ENCODE measurements around the gene CTNNA3.

Gene CTNNA3

DNA sequence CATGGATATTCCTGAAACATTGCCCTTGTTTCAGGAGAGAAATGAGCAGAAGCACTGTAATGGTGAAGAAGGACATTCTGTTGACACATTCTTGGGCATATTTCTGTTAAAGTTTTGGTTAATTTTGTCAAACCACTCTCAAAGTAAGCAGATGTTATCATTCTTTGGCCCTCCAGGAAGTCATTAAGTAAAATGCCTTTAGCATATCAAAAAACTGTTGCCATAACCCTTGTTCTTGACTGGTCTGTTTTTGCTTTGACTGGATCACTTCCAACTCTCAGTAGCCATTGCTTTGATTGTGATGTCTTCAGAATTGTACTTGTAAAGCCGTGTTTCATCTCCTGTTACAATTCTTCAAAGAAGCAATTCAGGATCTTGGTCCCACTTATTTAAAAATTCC is 1174.5 kb downstream of the CTNNA3 start:
- Histone ChIP-seq H3K36me3 (ENCODE audit: control insufficient read depth, insufficient read depth, low read length) (no peaks in the 10 kb centered on the region), H3K9ac (ENCODE audit: low read length) (no peak overlapping the region), H3K27me3 (ENCODE audit: control insufficient read depth, insufficient read depth, low read length) (no peaks in the 10 kb centered on the region), H3K4me1 (ENCODE audit: control insufficient read depth, insufficient read depth, low read length) (no peaks in the 10 kb centered on the region), H3K9me3 (ENCODE audit: control insufficient read depth, low read length) (no peaks in the 10 kb centered on the region), H3K4me3 (ENCODE audit: low read length) (no peak overlapping the region)

DNA sequence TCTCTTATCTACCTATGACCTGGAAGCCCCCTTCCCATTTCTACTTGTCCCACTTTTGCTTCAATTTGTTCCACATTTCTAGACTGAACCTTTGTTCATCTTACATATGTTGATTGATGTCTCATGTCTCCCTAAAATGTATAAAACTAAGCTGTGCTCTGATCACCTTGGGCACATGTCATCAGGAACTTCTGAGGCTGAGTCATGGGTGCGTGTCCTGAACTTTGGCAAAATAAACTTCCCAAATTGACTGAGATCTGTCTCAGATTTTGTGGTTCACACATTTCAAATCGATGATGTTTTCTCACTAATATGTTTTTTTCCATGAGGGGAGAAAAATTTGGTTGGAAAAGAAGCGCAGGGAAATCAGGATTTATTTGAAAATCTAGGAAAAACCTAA is 1176.4 kb downstream of the CTNNA3 start:
- H3K4me1 ChIP-seq (ENCODE audit: control insufficient read depth, insufficient read depth, low read length): no peaks in the 10 kb centered on the region

DNA sequence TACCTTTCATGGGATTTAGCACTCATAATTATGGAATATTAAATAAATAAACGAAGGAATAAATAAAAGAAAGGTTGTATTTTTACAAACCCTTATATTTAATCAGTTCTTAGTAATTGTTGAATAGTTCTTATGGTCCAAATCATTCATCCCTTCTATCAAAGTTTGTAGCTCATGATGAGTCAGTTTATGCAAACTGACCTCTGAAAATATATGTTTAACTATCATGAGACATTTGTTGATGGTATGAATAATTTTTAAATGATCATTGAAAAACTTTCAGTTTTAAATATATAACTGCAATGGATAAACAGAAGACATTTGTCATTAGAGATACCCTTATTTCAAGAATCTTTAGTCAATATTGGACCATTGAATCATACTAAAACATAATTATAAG is 1181.3 kb downstream of the CTNNA3 start:
- Histone ChIP-seq H3K4me1 (ENCODE audit: control insufficient read depth, insufficient read depth, low read length) (no peaks in the 10 kb centered on the region), H3K9me3 (ENCODE audit: control insufficient read depth, low read length) (no peaks in the 10 kb centered on the region), H3K27me3 (ENCODE audit: control insufficient read depth, insufficient read depth, low read length) (no peaks in the 10 kb centered on the region), H3K4me3 (ENCODE audit: low read length) (no peak overlapping the region), H3K36me3 (ENCODE audit: control insufficient read depth, insufficient read depth, low read length) (no peaks in the 10 kb centered on the region), H3K9ac (ENCODE audit: low read length) (no peak overlapping the region)

More for the DNA sequence above, 1176.4 kb downstream of the CTNNA3 start:
- Histone ChIP-seq H3K4me3 (ENCODE audit: low read length) (no peak overlapping the region), H3K9ac (ENCODE audit: low read length) (no peak overlapping the region), H3K27me3 (ENCODE audit: control insufficient read depth, insufficient read depth, low read length) (no peaks in the 10 kb centered on the region), H3K36me3 (ENCODE audit: control insufficient read depth, insufficient read depth, low read length) (no peaks in the 10 kb centered on the region), H3K9me3 (ENCODE audit: control insufficient read depth, low read length) (no peaks in the 10 kb centered on the region)

DNA sequence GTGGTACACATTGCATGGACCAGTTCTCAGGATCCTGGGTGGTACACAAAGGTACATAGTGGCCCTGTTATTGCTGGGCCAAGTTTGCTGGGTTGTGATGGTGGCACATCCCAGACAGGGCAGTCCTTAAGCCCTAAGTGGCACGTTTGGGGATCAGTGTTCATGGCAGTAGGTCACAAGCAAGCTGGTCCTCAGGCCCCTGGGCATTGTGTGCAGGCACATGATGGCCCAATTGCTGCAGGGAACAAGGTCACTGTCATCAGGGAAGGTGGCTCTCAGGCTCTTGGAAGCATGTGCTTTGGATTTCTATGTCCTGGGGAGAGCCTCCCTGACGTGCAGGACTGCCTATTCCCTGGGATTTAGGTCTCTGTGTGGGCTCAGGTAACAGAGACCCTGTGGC is 1182.5 kb downstream of the CTNNA3 start:
- no peak overlapping the region for H3K9ac ChIP-seq (ENCODE audit: low read length)
- H3K9me3 ChIP-seq (ENCODE audit: control insufficient read depth, low read length): no peaks in the 10 kb centered on the region
- no peaks in the 10 kb centered on the region for H3K4me1 ChIP-seq (ENCODE audit: control insufficient read depth, insufficient read depth, low read length)
- no peak overlapping the region for H3K4me3 ChIP-seq (ENCODE audit: low read length)
- no peaks in the 10 kb centered on the region for H3K36me3 ChIP-seq (ENCODE audit: control insufficient read depth, insufficient read depth, low read length)
- no peaks in the 10 kb centered on the region for H3K27me3 ChIP-seq (ENCODE audit: control insufficient read depth, insufficient read depth, low read length)

DNA sequence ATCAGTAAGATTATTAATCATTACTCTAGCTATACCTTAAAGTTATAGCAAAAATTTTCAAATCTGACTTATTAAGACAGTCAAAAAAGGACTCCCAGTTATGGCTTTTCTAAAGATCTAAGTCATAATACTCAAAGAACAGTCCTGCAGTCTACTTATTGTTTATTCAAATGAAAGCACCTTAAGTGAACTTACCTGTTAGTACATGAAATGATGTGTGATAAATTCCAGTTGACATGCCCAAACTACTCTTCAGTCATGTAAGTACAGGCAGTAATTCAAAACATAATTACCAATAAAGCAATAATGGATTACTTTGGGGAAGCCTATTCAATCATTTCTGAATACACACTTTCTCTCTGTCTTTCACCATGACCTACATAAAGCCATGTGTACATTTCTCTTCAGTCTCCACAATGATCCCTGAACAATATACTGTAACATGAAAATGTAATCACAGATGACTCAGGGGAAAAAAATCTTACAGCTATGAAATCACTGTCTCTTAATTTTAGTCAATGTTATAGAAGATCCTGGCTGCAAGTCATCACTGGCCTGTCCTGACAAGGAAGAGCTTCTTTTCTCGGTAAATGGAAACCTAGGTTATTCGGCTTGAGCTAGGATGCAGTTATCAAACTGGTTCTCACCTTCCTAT is 1190.9 kb downstream of the CTNNA3 start:
- Histone ChIP-seq H3K36me3 (ENCODE audit: control insufficient read depth, insufficient read depth, low read length) (no peaks in the 10 kb centered on the region), H3K9ac (ENCODE audit: low read length) (no peak overlapping the region), H3K27me3 (ENCODE audit: control insufficient read depth, insufficient read depth, low read length) (no peaks in the 10 kb centered on the region), H3K4me3 (ENCODE audit: low read length) (no peak overlapping the region), H3K4me1 (ENCODE audit: control insufficient read depth, insufficient read depth, low read length) (no peaks in the 10 kb centered on the region), H3K9me3 (ENCODE audit: control insufficient read depth, low read length) (no peaks in the 10 kb centered on the region)

DNA sequence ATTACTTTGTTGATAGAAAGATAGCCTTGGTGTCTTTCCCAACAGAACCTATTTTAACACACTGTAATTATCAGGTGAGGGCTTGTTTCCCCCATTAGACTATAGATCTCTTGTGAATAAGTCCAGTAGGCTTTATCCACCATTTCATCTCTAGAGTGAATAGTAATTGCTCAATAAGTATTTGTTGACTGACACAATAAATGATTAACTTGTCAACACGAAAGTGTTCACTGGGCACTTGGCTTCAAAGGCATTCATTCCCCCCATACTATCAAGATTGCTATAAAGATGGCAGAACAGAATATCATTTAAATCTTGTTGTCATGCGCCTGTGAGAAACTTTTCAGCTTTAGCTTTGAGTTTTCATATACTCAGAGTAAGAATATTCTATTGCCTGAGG is 1194.6 kb downstream of the CTNNA3 start:
- no peaks in the 10 kb centered on the region for H3K36me3 ChIP-seq (ENCODE audit: control insufficient read depth, insufficient read depth, low read length)
- H3K27me3 ChIP-seq (ENCODE audit: control insufficient read depth, insufficient read depth, low read length): no peaks in the 10 kb centered on the region
- no peaks in the 10 kb centered on the region for H3K4me1 ChIP-seq (ENCODE audit: control insufficient read depth, insufficient read depth, low read length)
- H3K9ac ChIP-seq (ENCODE audit: low read length): no peak overlapping the region
- H3K9me3 ChIP-seq (ENCODE audit: control insufficient read depth, low read length): no peaks in the 10 kb centered on the region
- no peak overlapping the region for H3K4me3 ChIP-seq (ENCODE audit: low read length)

DNA sequence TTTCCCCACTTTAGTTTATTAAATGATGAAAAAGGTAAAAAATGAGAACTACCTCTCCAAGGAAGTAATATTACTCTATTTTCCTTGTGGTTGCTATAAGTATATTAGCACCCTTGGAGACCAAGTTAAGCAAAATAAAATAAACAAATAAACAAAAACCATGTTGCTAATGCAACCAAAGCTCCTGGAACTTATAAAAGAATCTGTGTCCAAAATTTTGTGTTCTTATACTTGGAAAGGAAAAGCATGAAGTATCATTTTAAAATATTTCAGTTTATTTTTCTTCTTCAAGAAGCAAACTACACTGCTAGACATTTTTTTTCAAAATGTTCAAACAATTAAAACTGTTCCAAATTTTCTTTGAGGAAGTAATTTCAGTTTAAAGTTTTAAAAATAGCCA is 1212.0 kb downstream of the CTNNA3 start:
- Histone ChIP-seq H3K4me3 (ENCODE audit: low read length) (no peak overlapping the region), H3K36me3 (ENCODE audit: control insufficient read depth, insufficient read depth, low read length) (no peaks in the 10 kb centered on the region), H3K9me3 (ENCODE audit: control insufficient read depth, low read length) (no peaks in the 10 kb centered on the region), H3K27me3 (ENCODE audit: control insufficient read depth, insufficient read depth, low read length) (no peaks in the 10 kb centered on the region), H3K4me1 (ENCODE audit: control insufficient read depth, insufficient read depth, low read length) (no peaks in the 10 kb centered on the region), H3K9ac (ENCODE audit: low read length) (no peak overlapping the region)

DNA sequence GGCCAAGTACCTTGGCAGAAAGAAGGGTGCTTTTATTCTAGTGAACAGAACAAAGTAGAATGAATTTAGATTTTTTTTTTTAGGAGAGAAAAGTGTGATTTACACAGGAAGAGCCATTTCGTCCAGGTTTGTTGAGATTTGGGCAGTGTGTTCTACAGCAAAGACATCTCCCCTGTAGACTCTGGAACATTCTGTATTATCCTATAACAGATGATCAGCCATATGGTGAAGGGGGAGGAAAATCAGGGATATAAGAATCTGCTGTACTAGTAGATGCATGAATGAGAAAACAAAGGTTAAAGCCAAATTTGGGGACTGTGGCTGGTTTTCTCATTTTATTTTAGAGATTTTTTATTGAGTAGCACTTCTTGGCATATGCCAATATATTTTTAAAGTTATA is 1223.8 kb downstream of the CTNNA3 start:
- Histone ChIP-seq H3K27me3 (ENCODE audit: control insufficient read depth, insufficient read depth, low read length) (no peaks in the 10 kb centered on the region), H3K4me3 (ENCODE audit: low read length) (no peak overlapping the region), H3K9ac (ENCODE audit: low read length) (no peak overlapping the region), H3K36me3 (ENCODE audit: control insufficient read depth, insufficient read depth, low read length) (no peaks in the 10 kb centered on the region), H3K9me3 (ENCODE audit: control insufficient read depth, low read length) (no peaks in the 10 kb centered on the region), H3K4me1 (ENCODE audit: control insufficient read depth, insufficient read depth, low read length) (no peaks in the 10 kb centered on the region)

DNA sequence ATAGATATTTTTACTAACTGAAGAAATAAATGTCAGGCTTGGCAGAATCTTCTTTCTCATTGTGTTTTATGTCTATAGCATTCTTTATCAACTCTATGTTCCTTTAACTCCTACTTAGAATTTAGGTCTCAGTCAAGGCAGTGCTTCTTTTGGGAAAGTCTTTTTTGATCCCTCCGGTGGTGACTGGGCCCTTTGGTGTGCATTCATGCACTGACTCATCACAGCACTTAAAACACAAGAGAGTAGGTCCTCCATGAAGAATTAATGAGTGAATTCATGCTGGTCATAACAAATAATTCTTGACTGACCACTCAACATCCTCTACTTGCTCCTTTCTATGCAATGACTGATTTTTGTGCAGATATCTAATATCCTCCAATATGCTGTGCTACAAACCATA is 1229.0 kb downstream of the CTNNA3 start:
- no peaks in the 10 kb centered on the region for H3K4me1 ChIP-seq (ENCODE audit: control insufficient read depth, insufficient read depth, low read length)
- H3K9ac ChIP-seq (ENCODE audit: low read length): no peak overlapping the region
- no peaks in the 10 kb centered on the region for H3K9me3 ChIP-seq (ENCODE audit: control insufficient read depth, low read length)

DNA sequence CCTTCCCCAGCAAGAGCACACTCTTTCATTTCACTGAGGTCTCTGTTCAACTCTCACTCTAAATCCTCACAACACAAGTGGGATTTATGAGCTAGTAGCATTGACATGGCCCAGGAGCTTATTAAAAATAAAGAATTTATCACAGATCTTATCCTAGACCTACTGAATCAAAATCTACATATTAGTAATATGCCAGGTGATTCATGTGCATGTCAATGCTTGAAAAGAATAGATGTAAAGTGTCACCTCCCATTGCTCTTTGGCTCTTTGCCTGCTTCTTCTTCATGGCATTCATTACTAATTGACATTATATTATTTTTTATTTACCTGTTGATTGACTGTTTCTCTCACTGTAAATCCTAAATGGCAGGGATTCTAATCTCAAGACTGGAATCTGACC is 1229.4 kb downstream of the CTNNA3 start:
- Histone ChIP-seq H3K4me1 (ENCODE audit: control insufficient read depth, insufficient read depth, low read length) (no peaks in the 10 kb centered on the region), H3K9ac (ENCODE audit: low read length) (no peak overlapping the region), H3K27me3 (ENCODE audit: control insufficient read depth, insufficient read depth, low read length) (no peaks in the 10 kb centered on the region), H3K36me3 (ENCODE audit: control insufficient read depth, insufficient read depth, low read length) (no peaks in the 10 kb centered on the region), H3K9me3 (ENCODE audit: control insufficient read depth, low read length) (no peaks in the 10 kb centered on the region), H3K4me3 (ENCODE audit: low read length) (no peak overlapping the region)

More for the DNA sequence above, 1229.0 kb downstream of the CTNNA3 start:
- H3K27me3 ChIP-seq (ENCODE audit: control insufficient read depth, insufficient read depth, low read length): no peaks in the 10 kb centered on the region
- H3K36me3 ChIP-seq (ENCODE audit: control insufficient read depth, insufficient read depth, low read length): no peaks in the 10 kb centered on the region
- no peak overlapping the region for H3K4me3 ChIP-seq (ENCODE audit: low read length)

DNA sequence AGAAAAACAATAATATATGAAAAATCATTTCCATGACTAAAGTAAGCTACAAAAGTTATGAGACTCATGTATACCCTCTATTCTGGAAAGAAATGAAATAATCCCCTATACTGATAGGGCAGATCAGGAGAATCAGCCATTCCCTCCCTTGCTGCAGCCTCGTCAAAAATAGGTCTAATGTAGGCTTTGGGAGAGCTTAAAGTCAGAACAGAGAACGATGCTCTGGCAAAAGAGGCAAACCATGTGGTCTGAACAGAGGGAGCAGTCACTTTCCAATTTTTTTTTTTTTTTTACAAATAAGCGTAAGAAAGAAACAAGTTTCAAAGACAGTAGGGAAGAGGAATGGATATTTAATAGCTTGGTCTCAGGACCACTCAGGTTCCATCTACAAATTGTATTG is 1232.4 kb downstream of the CTNNA3 start:
- no peaks in the 10 kb centered on the region for H3K9me3 ChIP-seq (ENCODE audit: control insufficient read depth, low read length)
- no peak overlapping the region for H3K4me3 ChIP-seq (ENCODE audit: low read length)
- H3K9ac ChIP-seq (ENCODE audit: low read length): no peak overlapping the region
- no peaks in the 10 kb centered on the region for H3K4me1 ChIP-seq (ENCODE audit: control insufficient read depth, insufficient read depth, low read length)
- H3K27me3 ChIP-seq (ENCODE audit: control insufficient read depth, insufficient read depth, low read length): no peaks in the 10 kb centered on the region
- H3K36me3 ChIP-seq (ENCODE audit: control insufficient read depth, insufficient read depth, low read length): no peaks in the 10 kb centered on the region

DNA sequence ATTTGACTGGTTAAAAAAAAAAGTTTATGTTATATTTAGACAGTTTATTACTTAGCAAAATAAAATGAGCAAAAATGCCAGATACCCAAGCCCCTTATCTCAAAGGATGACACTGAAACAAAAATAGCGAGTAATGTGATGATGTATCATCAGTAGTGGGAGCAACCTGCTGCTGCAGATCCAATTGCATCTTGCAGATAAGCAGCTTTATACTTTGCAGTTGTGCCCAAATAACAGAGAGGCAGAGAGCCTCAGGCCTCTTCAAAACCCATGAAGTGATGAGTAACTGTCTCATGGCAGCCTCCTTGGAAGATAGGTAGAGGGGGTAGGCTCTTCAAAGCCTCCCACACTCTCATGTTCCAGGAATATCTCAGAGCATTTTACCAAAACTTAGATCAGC is 1238.4 kb downstream of the CTNNA3 start:
- Histone ChIP-seq H3K9me3 (ENCODE audit: control insufficient read depth, low read length) (no peaks in the 10 kb centered on the region), H3K4me3 (ENCODE audit: low read length) (no peak overlapping the region), H3K4me1 (ENCODE audit: control insufficient read depth, insufficient read depth, low read length) (no peaks in the 10 kb centered on the region), H3K36me3 (ENCODE audit: control insufficient read depth, insufficient read depth, low read length) (no peaks in the 10 kb centered on the region), H3K9ac (ENCODE audit: low read length) (no peak overlapping the region), H3K27me3 (ENCODE audit: control insufficient read depth, insufficient read depth, low read length) (no peaks in the 10 kb centered on the region)

DNA sequence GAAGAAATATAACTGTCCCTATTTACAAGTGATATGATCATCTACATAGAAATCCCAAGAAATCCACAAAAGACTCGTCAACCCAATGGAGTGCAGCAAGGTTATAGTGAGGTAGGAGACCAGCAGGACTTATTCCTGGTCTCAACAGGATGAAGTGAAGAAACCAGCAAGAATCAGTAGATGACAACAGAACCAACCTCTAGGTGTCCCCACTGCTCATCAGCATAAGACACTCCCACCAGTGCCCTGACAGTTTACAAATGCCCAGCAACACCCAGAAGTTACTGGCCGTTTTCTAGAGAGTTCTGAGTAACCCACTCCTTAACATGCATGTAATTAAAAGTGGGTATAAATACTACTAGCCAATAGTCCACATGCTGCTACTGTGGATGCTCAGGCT is 1240.7 kb downstream of the CTNNA3 start:
- Histone ChIP-seq H3K36me3 (ENCODE audit: control insufficient read depth, insufficient read depth, low read length) (no peaks in the 10 kb centered on the region), H3K4me1 (ENCODE audit: control insufficient read depth, insufficient read depth, low read length) (no peaks in the 10 kb centered on the region), H3K4me3 (ENCODE audit: low read length) (no peak overlapping the region), H3K27me3 (ENCODE audit: control insufficient read depth, insufficient read depth, low read length) (no peaks in the 10 kb centered on the region), H3K9me3 (ENCODE audit: control insufficient read depth, low read length) (no peaks in the 10 kb centered on the region), H3K9ac (ENCODE audit: low read length) (no peak overlapping the region)
